B cell (primary cell): ENCODE measurements around the gene TMEM247.

Source experiments
- EZH2 ChIP-seq: IDR thresholded peaks from 2 replicates; pipeline ENCODE4 v1.6.1; 2012; ENCODE audit warnings: borderline replicate concordance, low read depth, mild to moderate bottlenecking, moderate library complexity, low read length; ENCODE audit not compliant: insufficient read depth, poor library complexity, severe bottlenecking
- TF ChIP-seq, protein P1 (sequence below): fragments of 200-600 bp; IDR thresholded peaks from one replicate; pipeline ENCODE4 v1.8.0; 2022; ENCODE audit warnings: antibody characterized with exemption, mild to moderate bottlenecking

DNA sequence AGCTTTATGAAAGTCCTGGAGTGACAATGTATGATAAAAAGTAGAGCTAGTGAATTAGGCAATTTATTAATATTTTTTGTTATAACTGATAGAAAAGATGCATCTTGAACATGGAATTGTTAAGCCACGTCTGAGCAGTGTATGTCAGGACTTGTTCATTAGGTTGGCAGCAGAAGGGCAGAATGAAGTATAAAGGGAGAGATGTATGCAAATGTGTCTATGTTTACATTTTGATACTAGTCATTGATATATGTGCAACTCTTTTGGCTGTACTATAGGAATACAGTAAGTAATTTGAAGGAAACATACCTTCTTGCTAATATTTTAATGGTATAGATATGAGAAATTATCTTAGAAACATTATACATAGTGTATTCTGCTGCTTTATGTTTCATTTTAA is 49.0 kb upstream of the TMEM247 start:
- TF ChIP-seq, protein P1, sequence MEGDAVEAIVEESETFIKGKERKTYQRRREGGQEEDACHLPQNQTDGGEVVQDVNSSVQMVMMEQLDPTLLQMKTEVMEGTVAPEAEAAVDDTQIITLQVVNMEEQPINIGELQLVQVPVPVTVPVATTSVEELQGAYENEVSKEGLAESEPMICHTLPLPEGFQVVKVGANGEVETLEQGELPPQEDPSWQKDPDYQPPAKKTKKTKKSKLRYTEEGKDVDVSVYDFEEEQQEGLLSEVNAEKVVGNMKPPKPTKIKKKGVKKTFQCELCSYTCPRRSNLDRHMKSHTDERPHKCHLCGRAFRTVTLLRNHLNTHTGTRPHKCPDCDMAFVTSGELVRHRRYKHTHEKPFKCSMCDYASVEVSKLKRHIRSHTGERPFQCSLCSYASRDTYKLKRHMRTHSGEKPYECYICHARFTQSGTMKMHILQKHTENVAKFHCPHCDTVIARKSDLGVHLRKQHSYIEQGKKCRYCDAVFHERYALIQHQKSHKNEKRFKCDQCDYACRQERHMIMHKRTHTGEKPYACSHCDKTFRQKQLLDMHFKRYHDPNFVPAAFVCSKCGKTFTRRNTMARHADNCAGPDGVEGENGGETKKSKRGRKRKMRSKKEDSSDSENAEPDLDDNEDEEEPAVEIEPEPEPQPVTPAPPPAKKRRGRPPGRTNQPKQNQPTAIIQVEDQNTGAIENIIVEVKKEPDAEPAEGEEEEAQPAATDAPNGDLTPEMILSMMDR = no peak
- TF ChIP-seq EZH2 = no peak
